ENCODE data around the gene MDM1.

GRCh38 chr12:68378872-68379606 lies 46.9 kb upstream of the MDM1 start:
- TF ChIP-seq ZNF423 (tag by site-specific recombination; IDR thresholded peaks at IDR 0.05), result no peak
- TF ChIP-seq ZFP37 (tag by site-specific recombination; IDR thresholded peaks at IDR 0.05), result no peak
- TF ChIP-seq, protein P1, sequence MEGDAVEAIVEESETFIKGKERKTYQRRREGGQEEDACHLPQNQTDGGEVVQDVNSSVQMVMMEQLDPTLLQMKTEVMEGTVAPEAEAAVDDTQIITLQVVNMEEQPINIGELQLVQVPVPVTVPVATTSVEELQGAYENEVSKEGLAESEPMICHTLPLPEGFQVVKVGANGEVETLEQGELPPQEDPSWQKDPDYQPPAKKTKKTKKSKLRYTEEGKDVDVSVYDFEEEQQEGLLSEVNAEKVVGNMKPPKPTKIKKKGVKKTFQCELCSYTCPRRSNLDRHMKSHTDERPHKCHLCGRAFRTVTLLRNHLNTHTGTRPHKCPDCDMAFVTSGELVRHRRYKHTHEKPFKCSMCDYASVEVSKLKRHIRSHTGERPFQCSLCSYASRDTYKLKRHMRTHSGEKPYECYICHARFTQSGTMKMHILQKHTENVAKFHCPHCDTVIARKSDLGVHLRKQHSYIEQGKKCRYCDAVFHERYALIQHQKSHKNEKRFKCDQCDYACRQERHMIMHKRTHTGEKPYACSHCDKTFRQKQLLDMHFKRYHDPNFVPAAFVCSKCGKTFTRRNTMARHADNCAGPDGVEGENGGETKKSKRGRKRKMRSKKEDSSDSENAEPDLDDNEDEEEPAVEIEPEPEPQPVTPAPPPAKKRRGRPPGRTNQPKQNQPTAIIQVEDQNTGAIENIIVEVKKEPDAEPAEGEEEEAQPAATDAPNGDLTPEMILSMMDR (tag by site-specific recombination; IDR thresholded peaks at IDR 0.05), result no peak
- TF ChIP-seq ZNF76 (tag by site-specific recombination; IDR thresholded peaks at IDR 0.05; ENCODE audit: borderline replicate concordance, low read depth), result no peak
- TF ChIP-seq, protein P2, sequence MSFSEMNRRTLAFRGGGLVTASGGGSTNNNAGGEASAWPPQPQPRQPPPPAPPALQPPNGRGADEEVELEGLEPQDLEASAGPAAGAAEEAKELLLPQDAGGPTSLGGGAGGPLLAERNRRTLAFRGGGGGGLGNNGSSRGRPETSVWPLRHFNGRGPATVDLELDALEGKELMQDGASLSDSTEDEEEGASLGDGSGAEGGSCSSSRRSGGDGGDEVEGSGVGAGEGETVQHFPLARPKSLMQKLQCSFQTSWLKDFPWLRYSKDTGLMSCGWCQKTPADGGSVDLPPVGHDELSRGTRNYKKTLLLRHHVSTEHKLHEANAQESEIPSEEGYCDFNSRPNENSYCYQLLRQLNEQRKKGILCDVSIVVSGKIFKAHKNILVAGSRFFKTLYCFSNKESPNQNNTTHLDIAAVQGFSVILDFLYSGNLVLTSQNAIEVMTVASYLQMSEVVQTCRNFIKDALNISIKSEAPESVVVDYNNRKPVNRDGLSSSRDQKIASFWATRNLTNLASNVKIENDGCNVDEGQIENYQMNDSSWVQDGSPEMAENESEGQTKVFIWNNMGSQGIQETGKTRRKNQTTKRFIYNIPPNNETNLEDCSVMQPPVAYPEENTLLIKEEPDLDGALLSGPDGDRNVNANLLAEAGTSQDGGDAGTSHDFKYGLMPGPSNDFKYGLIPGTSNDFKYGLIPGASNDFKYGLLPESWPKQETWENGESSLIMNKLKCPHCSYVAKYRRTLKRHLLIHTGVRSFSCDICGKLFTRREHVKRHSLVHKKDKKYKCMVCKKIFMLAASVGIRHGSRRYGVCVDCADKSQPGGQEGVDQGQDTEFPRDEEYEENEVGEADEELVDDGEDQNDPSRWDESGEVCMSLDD (tag by site-specific recombination; IDR thresholded peaks at IDR 0.05), result no peak
- no peak for TF ChIP-seq ZNF121 (tag by site-specific recombination; IDR thresholded peaks at IDR 0.05)

Data from HEK293 (cell line).